NCI-H1092 treated with DMSO at 0.1 percent for 48 hours (cell line): Measurements from ENCODE around the gene TEF.

Source experiments
- DNase-seq: peaks from one replicate; lab custom pipeline; 2025; lab: John Stamatoyannopoulos, UW

The TEF gene

GRCh38 chr22:41381329-41382097 lies at the start of gene TEF:
TSS of gene TEF (plus strand) at chr22:41381942. CDS start at chr22:41382045, 103 bp downstream.
- peak; percentile 99 for DNase-seq

- no peak for DNase-seq
These were observed 49.4 kb upstream of the TEF start for GRCh38 chr22:41332217-41332939.

- DNase-seq, result no peak
These were observed 47.9 kb upstream of the TEF start for GRCh38 chr22:41333806-41334205.

- no peak for DNase-seq
These were observed 47.5 kb upstream of the TEF start for GRCh38 chr22:41334215-41334614.

- no peak for DNase-seq
These were observed 46.6 kb upstream of the TEF start for GRCh38 chr22:41334951-41335635.

GRCh38 chr22:41338614-41339212 lies 43.0 kb upstream of the TEF start:
- DNase-seq, result no peak

- no peak for DNase-seq
These were observed 41.9 kb upstream of the TEF start for GRCh38 chr22:41339823-41340222.

- no peak for DNase-seq
These were observed 41.4 kb upstream of the TEF start for GRCh38 chr22:41340357-41340756.

- no peak for DNase-seq
These were observed 40.7 kb upstream of the TEF start for GRCh38 chr22:41341012-41341411.

- no peak for DNase-seq
These were observed 39.8 kb upstream of the TEF start for GRCh38 chr22:41341990-41342389.

GRCh38 chr22:41343300-41343699 lies 38.4 kb upstream of the TEF start:
- DNase-seq, result no peak

GRCh38 chr22:41343717-41344116 lies 38.0 kb upstream of the TEF start:
- no peak for DNase-seq

- no peak for DNase-seq
These were observed 37.5 kb upstream of the TEF start for GRCh38 chr22:41344189-41344788.

GRCh38 chr22:41345807-41346335 lies 35.9 kb upstream of the TEF start:
- no peak for DNase-seq

GRCh38 chr22:41347066-41347859 lies 34.5 kb upstream of the TEF start:
- DNase-seq, result no peak

- DNase-seq, result no peak
These were observed 32.7 kb upstream of the TEF start for GRCh38 chr22:41348964-41349484.

GRCh38 chr22:41350087-41350486 lies 31.7 kb upstream of the TEF start:
- no peak for DNase-seq

- no peak for DNase-seq
These were observed 30.7 kb upstream of the TEF start for GRCh38 chr22:41351011-41351410.

GRCh38 chr22:41352058-41352457 lies 29.7 kb upstream of the TEF start:
- no peak for DNase-seq

- no peak for DNase-seq
These were observed 27.7 kb upstream of the TEF start for GRCh38 chr22:41353862-41354575.
